SK-N-SH (cell line): ENCODE results near the gene CLSTN2.

Experiments
- CHD2 ChIP-seq: fragments of 150-350 bp; IDR thresholded peaks from 2 replicates; pipeline ENCODE4 v1.6.1; 2018; ENCODE audit warnings: low read length; ENCODE audit not compliant: partially characterized antibody
- CTCF ChIP-seq: fragments of 200-600 bp; sonication (generic); IDR thresholded peaks from 2 replicates; pipeline ENCODE4 v1.6.1; 2017; ENCODE audit warnings: antibody characterized with exemption, mild to moderate bottlenecking, moderate library complexity
- EP300 ChIP-seq, 2 experiments: IDR thresholded peaks; 2 replicates each; pipeline versions ENCODE4 v1.4.0 to v1.6.1; 2012; ENCODE audit warnings: borderline replicate concordance in 1 of 2, low read depth in 1 of 2, low read length in 1 of 2
- EZH2phosphoT487 ChIP-seq: fragments of 200-600 bp; sonication (generic); IDR thresholded peaks from 2 replicates; pipeline ENCODE4 v1.6.1; 2017; ENCODE audit warnings: low read depth, mixed run types, mild to moderate bottlenecking, antibody characterized with exemption, moderate library complexity, borderline replicate concordance
- NFIC ChIP-seq: IDR thresholded peaks from 2 replicates; pipeline ENCODE4 v1.4.0; 2012; ENCODE audit warnings: borderline replicate concordance
- PBX3 ChIP-seq: IDR thresholded peaks from 2 replicates; pipeline ENCODE4; 2012
- POLR2AphosphoS5 ChIP-seq: IDR thresholded peaks from 2 replicates; pipeline ENCODE4 v1.6.1; 2012; ENCODE audit warnings: low read depth, low read length
- REST ChIP-seq: IDR thresholded peaks from 2 replicates; pipeline ENCODE4 v1.6.1; 2012; ENCODE audit warnings: mild to moderate bottlenecking, low read depth, low read length, moderate library complexity
- SIN3A ChIP-seq: IDR thresholded peaks from 2 replicates; pipeline ENCODE4 v1.6.1; 2012; ENCODE audit warnings: low read depth, mild to moderate bottlenecking, low read length, moderate library complexity, borderline replicate concordance
- SMC3 ChIP-seq: IDR thresholded peaks from 2 replicates; pipeline ENCODE4 v1.6.1; 2012; ENCODE audit warnings: low read depth, low read length, improper control_type of control experiment
- TEAD4 ChIP-seq: IDR thresholded peaks from 2 replicates; pipeline ENCODE4 v1.4.0; 2012; ENCODE audit warnings: mild to moderate bottlenecking, borderline replicate concordance; ENCODE audit not compliant: insufficient read depth
- USF1 ChIP-seq: IDR thresholded peaks from 2 replicates; pipeline ENCODE4 v1.4.0; 2012; ENCODE audit warnings: low read depth, borderline replicate concordance
- YY1 ChIP-seq: IDR thresholded peaks from 2 replicates; pipeline ENCODE4 v1.4.0; 2012; ENCODE audit warnings: low read depth, mild to moderate bottlenecking

- TF ChIP-seq EZH2phosphoT487 (no peak), CTCF (no peak), CHD2 (no peak), PBX3 (no peak), USF1 (no peak), EP300 (IDR thresholded peaks at IDR 0.05; ENCODE audit: borderline replicate concordance in 1 of 2, low read depth in 1 of 2, low read length in 1 of 2) (no peak), POLR2AphosphoS5 (no peak), NFIC (no peak), TEAD4 (no peak), SMC3 (no peak), SIN3A (no peak), YY1 (no peak), REST (no peak)
These were observed 381.5 kb downstream of the CLSTN2 start for GRCh38 chr3:140316466-140316865.
